ENCODE data around the gene SIAE. TPM values are rescaled to one million over a fixed set of nuclear protein-coding genes. Genes with fewer than 3 reads are reported as not detected.

SIAE gene
- total and polyA plus RNA-seq, 10 of the 15 experiments (the other 5 are each of a cell fraction or from before 2014, with no cell fraction given) = 0.93 to 6.9 (median 4.2) TPM

DNA sequence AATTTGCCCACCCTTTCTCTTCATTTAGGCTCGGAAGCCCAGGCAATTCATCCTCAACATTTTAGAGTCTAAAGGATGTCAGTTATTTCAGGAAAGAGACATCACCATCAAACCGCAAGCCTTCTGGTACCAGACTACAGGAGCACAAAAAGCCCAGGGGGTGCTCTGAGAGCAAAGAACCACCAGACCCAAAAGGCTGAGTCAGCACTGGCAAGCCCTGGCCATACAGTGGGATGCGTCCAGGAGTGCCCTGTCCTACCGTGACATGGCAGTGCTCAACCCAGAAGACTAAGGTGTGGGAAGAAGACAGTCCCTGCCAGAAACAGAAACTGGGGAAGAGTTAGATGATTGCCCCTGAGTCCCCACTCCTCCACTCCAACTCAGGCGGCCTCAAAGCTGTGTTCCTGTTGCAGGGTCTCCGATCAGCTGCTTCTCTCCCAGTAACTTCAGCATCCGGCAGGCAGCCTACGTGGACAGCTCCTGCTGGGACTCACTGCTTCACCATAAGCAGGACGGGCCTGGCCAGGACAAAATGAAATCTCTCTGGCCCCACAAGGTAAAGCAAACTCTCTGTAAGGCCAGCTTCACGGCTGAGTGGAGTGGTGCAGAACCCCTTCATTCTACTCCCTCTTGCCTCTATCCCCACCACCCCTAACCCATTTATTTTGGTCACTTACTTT lies 60.8 kb downstream of the SIAE start:
- POLR2A ChIA-PET = interaction anchor here (1.3 kb wide), 1 partner anchor 341 kb away, joined by 3 read pairs; the partner anchor contains the start of gene CCDC15
- in situ Hi-C loops (cut with MboI) = no loop called here
- H3K4me3 ChIP-seq = no peak overlapping the region

More for the DNA sequence above, 60.8 kb downstream of the SIAE start:
- Histone ChIP-seq H3K4me1 (ENCODE audit: control insufficient read depth, insufficient read depth, low read length) (no peaks in the 10 kb centered on the region), H2AFZ (ENCODE audit: control insufficient read depth, low read depth, low read length) (no peak overlapping the region), H3K9me3 (replicated peaks; ENCODE audit: control insufficient read depth, insufficient read depth, low read length) (no peaks in the 10 kb centered on the region), H3K36me3 (ENCODE audit: control insufficient read depth in 2 of 2, insufficient read depth in 2 of 2, low read length in 1 of 2) (no peaks in the 10 kb centered on the region), H3K79me2 (ENCODE audit: control insufficient read depth, insufficient read depth, low read length) (no peaks in the 10 kb centered on the region), H3K27me3 (replicated peaks in 1 of 2; ENCODE audit: control insufficient read depth in 2 of 2, insufficient read depth in 2 of 2, low read length in 1 of 2) (no peaks in the 10 kb centered on the region), H3K9ac (ENCODE audit: control insufficient read depth, insufficient read depth, low read length) (no peak overlapping the region), H3K4me2 (ENCODE audit: control insufficient read depth, insufficient read depth) (no peak overlapping the region), H3K27ac (ENCODE audit: control insufficient read depth, insufficient read depth) (no peak overlapping the region), H4K20me1 (ENCODE audit: control insufficient read depth, insufficient read depth) (no peaks in the 10 kb centered on the region)
- ChIA-PET CTCF (no interaction called here), RAD21 (ENCODE audit: unreplicated experiment) (no interaction called here), SMC1A (ENCODE audit: uncharacterized antibody, unreplicated experiment) (no interaction called here)
- FAIRE-seq (no peak), DNase-seq (ENCODE audit: low read depth, low spot score) (no peak), ATAC-seq (no peak)
- intact Hi-C loops (cut with micrococcal nuclease; ENCODE audit: unreplicated experiment) = no loop called here
- BruUV-seq (replicated peaks) = no TSS peak
- WGBS (ENCODE audit: insufficient coverage, insufficient replicate concordance, low lambda C conversion rate, missing lambda C conversion rate) = 41% methylated on average over 10 of the region's 10 CpGs
- TF ChIP-seq CHD4 (IDR thresholded peaks at IDR 0.05) (no peak), CBFB (IDR thresholded peaks at IDR 0.05; ENCODE audit: low read depth) (no peak), SP1 (IDR thresholded peaks at IDR 0.05; ENCODE audit: low read depth, low read length) (no peak), NR2F1 (conservative IDR thresholded peaks at IDR 0.05) (no peak), ZBED1 (IDR thresholded peaks at IDR 0.05; ENCODE audit: borderline replicate concordance) (no peak), ZNF217 (IDR thresholded peaks at IDR 0.05) (no peak), KAT2A (conservative IDR thresholded peaks at IDR 0.05; ENCODE audit: control insufficient read depth, low read depth, low read length) (no peak), CHD2 (IDR thresholded peaks at IDR 0.05; ENCODE audit: borderline replicate concordance, low read depth, low read length) (no peak), MEF2B (IDR thresholded peaks at IDR 0.05; ENCODE audit: partially characterized antibody, poor library complexity, severe bottlenecking) (no peak), ZSCAN29 (IDR thresholded peaks at IDR 0.05) (no peak), FOXM1 (IDR thresholded peaks at IDR 0.05; ENCODE audit: low read depth, low read length) (no peak)
- TF ChIP-seq, protein P1, sequence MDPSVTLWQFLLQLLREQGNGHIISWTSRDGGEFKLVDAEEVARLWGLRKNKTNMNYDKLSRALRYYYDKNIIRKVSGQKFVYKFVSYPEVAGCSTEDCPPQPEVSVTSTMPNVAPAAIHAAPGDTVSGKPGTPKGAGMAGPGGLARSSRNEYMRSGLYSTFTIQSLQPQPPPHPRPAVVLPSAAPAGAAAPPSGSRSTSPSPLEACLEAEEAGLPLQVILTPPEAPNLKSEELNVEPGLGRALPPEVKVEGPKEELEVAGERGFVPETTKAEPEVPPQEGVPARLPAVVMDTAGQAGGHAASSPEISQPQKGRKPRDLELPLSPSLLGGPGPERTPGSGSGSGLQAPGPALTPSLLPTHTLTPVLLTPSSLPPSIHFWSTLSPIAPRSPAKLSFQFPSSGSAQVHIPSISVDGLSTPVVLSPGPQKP (IDR thresholded peaks at IDR 0.05; ENCODE audit: low read depth, low read length) = no peak
- TF ChIP-seq, protein P2, sequence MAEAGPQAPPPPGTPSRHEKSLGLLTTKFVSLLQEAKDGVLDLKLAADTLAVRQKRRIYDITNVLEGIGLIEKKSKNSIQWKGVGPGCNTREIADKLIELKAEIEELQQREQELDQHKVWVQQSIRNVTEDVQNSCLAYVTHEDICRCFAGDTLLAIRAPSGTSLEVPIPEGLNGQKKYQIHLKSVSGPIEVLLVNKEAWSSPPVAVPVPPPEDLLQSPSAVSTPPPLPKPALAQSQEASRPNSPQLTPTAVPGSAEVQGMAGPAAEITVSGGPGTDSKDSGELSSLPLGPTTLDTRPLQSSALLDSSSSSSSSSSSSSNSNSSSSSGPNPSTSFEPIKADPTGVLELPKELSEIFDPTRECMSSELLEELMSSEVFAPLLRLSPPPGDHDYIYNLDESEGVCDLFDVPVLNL (IDR thresholded peaks at IDR 0.05; ENCODE audit: low read depth, low read length) = no peak
- TF ChIP-seq, protein P3, sequence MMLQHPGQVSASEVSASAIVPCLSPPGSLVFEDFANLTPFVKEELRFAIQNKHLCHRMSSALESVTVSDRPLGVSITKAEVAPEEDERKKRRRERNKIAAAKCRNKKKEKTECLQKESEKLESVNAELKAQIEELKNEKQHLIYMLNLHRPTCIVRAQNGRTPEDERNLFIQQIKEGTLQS (IDR thresholded peaks at IDR 0.05; ENCODE audit: borderline replicate concordance, extremely low read depth, low read depth, low read length) = no peak
- TF ChIP-seq, protein P4, sequence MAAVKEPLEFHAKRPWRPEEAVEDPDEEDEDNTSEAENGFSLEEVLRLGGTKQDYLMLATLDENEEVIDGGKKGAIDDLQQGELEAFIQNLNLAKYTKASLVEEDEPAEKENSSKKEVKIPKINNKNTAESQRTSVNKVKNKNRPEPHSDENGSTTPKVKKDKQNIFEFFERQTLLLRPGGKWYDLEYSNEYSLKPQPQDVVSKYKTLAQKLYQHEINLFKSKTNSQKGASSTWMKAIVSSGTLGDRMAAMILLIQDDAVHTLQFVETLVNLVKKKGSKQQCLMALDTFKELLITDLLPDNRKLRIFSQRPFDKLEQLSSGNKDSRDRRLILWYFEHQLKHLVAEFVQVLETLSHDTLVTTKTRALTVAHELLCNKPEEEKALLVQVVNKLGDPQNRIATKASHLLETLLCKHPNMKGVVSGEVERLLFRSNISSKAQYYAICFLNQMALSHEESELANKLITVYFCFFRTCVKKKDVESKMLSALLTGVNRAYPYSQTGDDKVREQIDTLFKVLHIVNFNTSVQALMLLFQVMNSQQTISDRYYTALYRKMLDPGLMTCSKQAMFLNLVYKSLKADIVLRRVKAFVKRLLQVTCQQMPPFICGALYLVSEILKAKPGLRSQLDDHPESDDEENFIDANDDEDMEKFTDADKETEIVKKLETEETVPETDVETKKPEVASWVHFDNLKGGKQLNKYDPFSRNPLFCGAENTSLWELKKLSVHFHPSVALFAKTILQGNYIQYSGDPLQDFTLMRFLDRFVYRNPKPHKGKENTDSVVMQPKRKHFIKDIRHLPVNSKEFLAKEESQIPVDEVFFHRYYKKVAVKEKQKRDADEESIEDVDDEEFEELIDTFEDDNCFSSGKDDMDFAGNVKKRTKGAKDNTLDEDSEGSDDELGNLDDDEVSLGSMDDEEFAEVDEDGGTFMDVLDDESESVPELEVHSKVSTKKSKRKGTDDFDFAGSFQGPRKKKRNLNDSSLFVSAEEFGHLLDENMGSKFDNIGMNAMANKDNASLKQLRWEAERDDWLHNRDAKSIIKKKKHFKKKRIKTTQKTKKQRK (IDR thresholded peaks at IDR 0.05; ENCODE audit: low read depth, low read length) = no peak
- TF ChIP-seq, protein P5, sequence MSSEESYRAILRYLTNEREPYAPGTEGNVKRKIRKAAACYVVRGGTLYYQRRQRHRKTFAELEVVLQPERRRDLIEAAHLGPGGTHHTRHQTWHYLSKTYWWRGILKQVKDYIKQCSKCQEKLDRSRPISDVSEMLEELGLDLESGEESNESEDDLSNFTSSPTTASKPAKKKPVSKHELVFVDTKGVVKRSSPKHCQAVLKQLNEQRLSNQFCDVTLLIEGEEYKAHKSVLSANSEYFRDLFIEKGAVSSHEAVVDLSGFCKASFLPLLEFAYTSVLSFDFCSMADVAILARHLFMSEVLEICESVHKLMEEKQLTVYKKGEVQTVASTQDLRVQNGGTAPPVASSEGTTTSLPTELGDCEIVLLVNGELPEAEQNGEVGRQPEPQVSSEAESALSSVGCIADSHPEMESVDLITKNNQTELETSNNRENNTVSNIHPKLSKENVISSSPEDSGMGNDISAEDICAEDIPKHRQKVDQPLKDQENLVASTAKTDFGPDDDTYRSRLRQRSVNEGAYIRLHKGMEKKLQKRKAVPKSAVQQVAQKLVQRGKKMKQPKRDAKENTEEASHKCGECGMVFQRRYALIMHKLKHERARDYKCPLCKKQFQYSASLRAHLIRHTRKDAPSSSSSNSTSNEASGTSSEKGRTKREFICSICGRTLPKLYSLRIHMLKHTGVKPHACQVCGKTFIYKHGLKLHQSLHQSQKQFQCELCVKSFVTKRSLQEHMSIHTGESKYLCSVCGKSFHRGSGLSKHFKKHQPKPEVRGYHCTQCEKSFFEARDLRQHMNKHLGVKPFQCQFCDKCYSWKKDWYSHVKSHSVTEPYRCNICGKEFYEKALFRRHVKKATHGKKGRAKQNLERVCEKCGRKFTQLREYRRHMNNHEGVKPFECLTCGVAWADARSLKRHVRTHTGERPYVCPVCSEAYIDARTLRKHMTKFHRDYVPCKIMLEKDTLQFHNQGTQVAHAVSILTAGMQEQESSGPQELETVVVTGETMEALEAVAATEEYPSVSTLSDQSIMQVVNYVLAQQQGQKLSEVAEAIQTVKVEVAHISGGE (CRISPR knock-in tag; IDR thresholded peaks at IDR 0.05) = no peak
